AG08395 (cell line): ENCODE data around the gene TNIK.
A peak's percentile ranks its signal among the peaks of the same experiment; 100 is the strongest.
"Not testable (repeated sequence)": the region's sequence is repeated elsewhere in the genome, so short reads cannot be mapped to it uniquely, and the experiment has no call there.

Experiments
- DNase-seq: peaks from one replicate; pipeline ENCODE4 v3.0.0; 2012; ENCODE audit warnings: mixed read lengths, low spot score

The TNIK gene

DNA sequence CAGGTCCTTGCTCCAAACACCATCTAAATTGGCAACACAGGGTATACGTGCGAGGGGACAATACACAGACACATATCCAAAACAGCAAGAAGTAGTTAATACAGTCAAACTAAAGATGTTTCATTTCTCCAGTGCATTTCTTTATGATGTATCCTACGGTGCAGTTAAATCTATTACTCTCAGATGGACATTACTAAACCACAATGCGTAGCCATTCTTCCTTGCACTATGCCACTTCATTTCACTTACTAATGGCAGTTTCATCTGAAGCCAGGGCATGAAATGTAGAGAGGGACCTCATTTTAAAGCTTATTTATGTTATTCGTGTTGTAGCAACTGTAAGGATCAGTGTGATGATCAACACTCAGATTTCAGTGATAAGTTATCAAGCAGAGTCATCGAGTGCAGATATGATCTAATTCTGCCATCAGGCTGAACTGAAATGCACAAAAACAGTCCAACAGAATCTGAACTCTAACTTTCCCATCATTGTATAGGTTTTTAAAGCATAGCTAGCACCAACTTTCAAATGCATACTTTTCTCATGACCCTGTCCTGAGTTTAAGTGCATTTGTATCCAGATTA lies 14.5 kb downstream of the TNIK start:
- no peak for DNase-seq

GRCh38 chr3:171444001-171444690 lies 16.1 kb downstream of the TNIK start:
- no peak for DNase-seq

DNA sequence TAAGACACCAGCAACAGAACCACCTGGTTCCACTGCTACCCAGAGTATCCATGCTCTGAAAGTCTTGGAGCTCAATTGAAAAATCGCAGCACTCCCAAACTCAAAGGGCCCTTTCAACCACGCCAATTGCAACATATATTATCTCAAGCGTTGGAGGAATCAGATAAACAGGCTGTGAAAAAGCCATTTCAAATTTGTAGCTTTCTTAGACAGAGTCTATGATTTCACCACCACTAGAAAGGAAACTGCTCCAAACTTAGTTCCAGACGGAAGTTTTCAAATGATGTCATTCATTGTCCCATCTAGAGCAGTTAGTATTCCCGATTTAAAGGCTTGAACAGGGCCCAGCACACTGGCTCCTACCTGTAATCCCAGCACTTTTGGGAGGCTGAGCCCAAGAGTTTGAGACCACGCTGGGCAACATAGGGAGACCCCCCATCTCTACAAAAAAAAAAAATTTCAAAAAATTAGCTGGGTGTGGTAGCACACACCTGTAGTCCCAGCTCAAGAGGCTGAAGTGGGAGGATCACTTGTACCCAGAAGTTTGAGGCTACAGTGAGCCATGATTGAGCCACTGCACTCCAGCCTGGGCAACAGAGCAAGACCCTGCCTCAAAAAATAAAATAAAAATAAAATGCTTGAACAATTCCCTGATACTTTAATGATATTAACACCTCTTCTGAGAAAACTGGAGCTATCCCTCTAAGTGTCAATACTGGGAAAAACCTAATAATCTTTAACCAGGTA lies 16.8 kb downstream of the TNIK start:
- no peak for DNase-seq

DNA sequence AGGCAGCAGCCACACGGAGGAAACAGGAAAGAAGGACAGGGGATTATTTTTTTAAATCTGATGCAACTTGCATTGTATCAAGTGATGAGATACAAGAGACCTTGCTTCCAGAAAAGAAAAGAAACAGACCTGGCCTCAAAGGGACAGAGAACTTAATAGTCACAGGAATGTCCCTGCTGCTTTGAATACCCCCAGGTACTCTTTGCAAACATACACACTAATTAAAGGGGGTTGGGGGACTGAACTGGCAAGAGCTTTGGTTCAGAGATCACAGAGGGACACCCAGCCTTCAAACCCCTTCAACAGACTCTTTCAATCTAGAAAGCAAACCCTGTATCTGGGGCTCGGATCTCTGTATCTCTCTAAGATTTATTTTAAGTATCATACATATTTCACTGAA lies 18.0 kb downstream of the TNIK start:
- DNase-seq: no peak

DNA sequence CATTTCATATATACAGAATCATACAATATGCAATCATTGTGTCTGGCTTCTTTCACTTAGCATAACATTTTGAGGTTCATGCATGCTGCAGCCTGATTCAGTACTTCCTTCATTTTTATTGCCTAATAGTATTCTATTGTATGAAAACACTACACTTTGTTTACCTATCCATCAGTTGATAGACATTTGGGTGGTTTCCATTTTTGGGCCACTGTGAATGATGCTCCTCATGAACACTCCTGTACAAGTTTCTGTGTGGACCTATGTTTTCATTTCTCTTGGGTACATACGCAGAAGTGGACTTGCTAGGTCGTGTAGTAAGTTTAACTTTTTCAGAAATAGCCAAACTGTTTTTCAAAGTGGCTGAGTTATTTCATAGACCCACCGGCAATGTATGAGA lies 18.8 kb downstream of the TNIK start:
- no peak for DNase-seq

DNA sequence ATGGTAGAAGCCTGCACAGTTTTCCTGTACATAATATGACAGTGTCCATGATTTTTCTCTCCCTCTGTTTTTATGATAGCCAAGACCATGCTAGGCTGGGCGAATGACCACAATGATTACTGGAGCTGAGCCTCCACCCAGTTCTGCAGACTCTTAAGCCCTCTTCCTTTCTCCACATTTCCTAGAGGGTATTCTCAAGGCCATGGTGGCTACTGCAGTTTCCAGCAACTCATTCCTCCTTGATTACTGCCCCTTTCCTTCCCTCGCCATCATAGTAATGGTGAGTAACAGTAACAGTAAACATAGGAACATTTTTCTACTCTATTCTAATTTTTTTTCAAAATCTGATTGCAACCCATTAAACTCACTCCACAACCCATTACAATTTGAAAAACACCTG lies 20.2 kb downstream of the TNIK start:
- no peak for DNase-seq

DNA sequence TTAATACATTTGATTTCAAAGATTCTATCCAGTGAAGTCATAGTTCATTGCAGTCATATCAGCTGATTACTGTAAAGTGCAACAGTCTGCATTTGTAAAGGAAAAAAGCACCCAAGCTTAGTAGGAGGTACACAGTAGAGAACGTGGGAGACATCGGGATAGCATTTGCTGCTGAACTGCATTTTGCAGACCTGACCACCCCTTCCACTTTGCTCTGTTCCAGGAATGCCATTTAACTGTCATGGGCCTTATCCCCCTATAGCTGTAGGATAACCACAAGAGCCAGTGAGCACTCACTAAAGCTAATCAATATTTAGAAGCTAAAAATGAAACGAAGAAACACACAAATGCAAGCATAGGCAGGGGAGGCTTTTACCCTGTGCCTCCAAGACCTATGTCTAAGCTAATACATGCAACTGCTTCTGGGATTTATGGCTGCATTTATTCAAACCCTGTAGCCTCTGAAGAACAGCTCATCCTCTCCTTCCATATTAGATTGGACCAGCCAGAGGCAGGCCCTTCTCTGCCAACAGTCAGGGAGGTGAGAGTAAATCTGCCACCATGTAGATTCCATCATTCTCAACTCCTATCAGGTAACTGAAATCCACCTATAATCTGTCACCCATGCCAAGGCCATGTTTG lies 23.0 kb downstream of the TNIK start:
- no peak for DNase-seq

DNA sequence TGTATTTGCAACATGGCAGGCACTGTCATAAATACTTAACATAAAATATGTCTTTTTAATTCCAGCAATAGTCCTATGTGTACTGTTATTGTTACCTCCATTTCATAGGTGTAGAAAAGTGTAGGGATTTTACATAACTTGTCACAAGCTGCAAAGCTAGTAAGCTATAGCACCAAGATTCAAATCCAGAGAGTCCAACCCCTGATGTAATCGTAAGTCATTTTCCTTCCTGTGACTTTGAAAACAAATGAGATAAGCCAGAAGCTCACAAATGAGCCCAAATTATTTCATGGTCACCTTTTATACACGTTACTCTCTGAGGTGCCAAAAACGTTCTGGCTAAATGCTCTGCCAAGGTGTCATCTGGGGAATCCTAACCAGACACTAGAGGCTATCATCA lies 23.8 kb downstream of the TNIK start:
- no peak for DNase-seq

DNA sequence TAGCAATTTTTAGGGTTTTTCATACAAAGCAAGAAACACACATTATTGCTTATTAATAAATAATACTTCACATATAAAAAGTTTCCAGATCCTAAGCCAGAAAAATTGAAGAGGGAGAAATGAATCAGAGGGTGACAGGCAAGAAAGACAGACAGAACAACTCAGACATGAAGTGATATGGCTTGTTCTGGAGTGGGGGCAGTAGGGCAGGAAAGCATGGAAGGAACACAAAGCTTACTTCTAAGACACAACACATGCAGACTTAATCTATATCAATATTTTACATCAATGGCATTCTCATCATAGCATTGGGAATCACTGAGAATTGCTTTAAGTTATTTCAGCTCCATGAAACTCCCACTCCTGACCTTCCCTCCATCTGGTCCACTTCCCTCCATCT lies 24.4 kb downstream of the TNIK start:
- DNase-seq: no peak

- no peak for DNase-seq
Observed at GRCh38 chr3:171435143-171435542, 25.1 kb downstream of the TNIK start.

- DNase-seq: no peak
Observed at GRCh38 chr3:171432548-171432947, 27.7 kb downstream of the TNIK start.

DNA sequence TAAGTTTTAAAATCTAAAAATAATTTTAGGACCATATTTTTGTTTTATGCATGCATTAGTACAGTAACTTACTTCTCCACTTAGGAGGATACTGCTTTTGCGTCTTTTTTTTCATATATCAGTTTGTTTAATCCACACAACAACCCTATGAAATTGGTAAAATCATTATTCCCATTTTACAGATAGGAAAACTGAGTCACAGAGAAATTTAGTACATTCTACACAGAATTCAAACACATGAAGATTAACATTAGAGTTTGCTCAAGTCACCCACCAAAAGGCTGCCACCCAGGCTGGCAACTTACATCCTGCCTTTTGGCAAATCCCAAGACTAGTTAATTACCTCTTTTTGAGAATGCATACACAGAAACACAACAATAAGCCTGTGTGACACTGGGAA lies 28.7 kb downstream of the TNIK start:
- no peak for DNase-seq

DNA sequence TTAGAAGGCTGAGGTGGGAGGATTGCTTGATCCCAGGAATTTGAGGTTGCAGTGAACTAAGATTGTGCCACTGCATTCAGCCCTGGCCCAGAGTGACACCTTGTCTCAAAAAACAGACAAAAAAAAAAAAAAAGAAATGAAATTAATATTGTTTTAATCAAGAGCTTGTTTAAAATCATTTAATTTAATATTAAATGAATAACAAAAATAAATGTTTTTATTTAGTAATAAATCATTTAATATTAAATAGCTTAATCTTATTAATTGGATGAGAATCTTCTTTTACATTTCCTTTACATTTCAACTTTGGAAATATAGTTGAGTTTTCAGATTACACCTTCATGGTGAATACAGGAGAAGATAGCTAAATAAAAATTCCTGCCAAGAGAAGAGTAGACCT lies 29.7 kb downstream of the TNIK start:
- no peak for DNase-seq

DNA sequence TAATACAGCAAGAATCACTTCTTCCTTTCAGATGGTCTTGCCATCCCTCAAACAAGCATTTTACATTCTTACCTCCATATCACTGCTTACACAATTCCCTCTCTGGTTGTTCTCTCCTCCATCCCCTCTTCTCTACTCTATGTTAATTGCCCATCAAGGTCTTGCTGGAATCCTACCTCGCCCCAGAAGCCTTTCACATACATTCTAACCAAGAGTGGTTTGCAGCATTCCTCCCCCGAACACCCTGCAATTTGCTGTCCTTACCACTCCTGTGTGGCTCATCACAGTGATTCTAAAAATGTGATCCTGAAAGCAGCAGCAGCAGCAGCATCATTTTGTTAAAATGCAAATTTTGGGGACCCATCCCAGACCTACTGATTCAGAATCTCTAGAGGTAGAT lies 30.6 kb downstream of the TNIK start:
- no peak for DNase-seq

GRCh38 chr3:171428892-171429291 lies 31.3 kb downstream of the TNIK start:
- no peak for DNase-seq

GRCh38 chr3:171428321-171428787 lies 31.9 kb downstream of the TNIK start:
- DNase-seq: no peak

GRCh38 chr3:171427771-171428320 lies 32.4 kb downstream of the TNIK start:
- no peak for DNase-seq

- not testable (repeated sequence) for DNase-seq
Observed at GRCh38 chr3:171424063-171424462, 36.1 kb downstream of the TNIK start.

- DNase-seq: not testable (repeated sequence)
Observed at GRCh38 chr3:171422855-171423254, 37.4 kb downstream of the TNIK start.

DNA sequence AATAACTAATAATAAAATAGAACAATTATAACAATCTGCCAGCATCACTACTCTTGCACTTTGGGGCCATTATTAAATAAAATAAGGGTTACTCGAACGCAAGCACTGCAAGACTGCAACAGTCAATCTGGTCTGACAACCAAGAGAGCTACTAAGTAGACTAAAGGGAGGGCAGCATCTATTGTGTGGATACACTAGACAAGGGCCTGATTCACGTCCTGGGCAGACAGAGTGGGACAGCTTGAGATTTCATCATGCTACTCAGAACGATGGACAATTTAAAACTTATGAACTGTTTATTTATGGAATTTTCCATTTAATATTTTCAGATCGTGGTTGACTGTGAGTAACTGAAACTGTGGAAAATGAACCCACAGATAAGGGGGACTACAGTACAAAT lies 39.5 kb downstream of the TNIK start:
- no peak for DNase-seq

- DNase-seq: no peak
Observed at GRCh38 chr3:171419457-171419856, 40.7 kb downstream of the TNIK start.

DNA sequence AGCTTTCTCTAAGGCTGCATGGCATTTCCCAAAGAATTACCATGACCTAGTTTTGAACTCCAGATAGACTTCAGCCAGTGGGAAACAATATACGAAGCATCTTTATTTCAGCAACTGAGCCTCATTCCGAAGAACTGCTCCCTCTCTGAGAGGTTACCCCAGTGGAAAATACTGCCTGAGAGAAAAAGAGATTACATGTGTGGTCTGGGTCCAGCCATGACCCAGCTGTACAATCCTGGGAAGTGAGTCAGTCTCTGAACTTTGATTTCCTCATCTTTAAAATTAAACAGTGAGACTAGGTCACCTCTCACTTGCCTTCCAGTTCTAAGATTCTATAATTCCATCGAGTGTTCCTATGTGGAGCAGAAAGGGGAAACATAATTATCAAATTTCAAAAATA lies 42.4 kb downstream of the TNIK start:
- peak; percentile 86 for DNase-seq

- DNase-seq: no peak
Observed at GRCh38 chr3:171417137-171417536, 43.1 kb downstream of the TNIK start.
